Measurements from ENCODE around the gene HPSE2.

Gene HPSE2

GRCh38 chr10:98463016-98463415 lies 772.6 kb downstream of the HPSE2 start:
- DNase-seq (ENCODE audit: low spot score): no peak

GRCh38 chr10:98461500-98461842 lies 774.2 kb downstream of the HPSE2 start:
- no peak for DNase-seq (ENCODE audit: low spot score)

DNA sequence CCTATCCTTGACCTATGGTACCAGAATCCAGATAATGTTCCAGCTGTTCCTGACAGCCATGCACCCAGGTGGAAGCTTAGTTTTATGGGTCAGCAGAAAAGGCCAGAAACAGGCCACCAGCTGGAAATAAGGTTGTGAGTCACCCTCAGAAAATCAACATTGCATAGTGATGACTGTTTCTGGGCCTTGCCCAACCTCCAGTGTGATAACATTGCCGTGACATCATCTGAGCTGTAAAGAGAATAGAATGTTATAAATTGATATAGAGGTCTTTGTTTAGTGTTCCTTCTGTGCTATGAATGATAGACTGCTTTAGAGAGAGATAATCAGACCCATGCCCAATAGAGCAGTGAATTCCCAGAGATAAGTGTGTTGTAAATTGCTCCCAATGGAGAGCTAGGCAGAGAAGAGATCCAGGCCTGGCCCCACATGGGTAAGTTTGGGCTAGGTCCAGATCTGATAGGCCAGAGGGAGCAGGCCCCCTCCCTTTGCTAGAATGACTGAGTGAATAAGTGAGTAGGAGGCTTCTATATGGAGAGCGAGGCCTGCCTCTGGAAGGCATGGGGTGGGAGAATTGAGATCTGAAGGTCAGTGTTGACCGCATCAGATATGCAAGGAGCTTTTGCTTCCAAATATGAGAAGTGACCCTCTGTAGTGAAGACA lies 774.7 kb downstream of the HPSE2 start:
- no peak for DNase-seq (ENCODE audit: low spot score)

DNA sequence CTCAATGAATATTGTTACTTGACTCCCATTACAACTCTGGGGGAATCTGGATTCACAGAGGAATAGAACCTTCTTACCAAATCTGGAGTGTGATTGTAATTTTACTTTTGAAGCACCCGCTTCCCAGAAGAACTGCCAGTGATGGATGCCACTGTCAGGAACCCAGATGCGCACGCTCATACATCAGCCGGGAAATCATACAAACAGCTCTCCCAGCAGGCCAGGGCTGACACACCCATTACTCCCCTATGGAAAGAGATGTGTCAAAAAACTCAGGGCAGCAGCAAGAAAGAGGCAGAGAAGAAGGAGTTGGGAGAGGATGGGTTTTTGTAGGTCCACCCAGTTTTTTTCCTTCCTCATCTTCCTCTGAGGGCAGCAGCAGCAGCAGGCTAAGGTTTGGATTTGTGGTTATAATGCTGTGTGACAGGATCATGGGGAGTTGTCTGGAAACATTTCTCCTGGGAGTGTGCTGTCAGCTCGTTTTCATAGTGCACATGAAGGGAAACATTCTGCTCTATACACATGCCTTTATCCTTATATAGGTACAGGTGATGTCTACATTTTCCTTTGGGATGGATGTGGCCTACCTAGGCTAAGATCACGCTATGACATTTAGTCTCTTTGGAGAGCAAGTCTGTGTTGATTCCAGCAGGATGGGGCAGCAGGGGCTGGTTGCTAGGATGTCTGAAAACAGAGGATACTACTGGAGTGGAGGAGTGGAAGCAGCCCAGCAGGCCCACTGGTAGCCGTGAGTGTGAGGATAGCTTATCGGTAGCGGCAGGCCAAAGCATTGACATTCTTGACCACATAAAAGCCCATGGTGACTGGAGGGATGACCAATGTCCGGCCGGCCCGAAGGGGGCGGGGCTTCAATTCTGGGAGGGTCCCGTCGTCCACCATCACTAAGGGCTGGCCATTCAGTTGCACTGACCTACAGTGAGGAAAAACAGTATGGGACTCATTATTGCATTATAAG lies 776.6 kb downstream of the HPSE2 start:
- DNase-seq (ENCODE audit: low spot score): no peak

DNA sequence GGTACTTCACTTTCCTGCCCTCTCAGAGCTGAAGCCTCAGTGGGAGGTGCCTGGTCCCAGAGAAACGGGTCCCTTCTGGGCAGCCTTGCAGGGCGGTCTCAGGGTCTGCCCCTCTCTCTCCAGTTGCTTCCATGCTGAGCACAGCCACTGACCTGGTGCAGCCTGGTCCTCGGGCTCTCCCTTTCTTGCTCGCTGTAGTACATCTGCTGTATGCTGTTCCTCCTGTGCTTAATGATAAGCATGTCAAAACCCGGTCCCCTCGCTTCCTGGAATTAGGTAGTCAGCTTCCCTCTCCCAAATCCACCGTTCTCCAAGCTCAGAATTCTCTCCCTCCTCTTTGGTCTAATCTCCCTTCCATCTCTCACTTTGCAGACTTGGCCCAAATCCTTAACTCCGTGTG lies 777.9 kb downstream of the HPSE2 start:
- DNase-seq (ENCODE audit: low spot score): no peak

DNA sequence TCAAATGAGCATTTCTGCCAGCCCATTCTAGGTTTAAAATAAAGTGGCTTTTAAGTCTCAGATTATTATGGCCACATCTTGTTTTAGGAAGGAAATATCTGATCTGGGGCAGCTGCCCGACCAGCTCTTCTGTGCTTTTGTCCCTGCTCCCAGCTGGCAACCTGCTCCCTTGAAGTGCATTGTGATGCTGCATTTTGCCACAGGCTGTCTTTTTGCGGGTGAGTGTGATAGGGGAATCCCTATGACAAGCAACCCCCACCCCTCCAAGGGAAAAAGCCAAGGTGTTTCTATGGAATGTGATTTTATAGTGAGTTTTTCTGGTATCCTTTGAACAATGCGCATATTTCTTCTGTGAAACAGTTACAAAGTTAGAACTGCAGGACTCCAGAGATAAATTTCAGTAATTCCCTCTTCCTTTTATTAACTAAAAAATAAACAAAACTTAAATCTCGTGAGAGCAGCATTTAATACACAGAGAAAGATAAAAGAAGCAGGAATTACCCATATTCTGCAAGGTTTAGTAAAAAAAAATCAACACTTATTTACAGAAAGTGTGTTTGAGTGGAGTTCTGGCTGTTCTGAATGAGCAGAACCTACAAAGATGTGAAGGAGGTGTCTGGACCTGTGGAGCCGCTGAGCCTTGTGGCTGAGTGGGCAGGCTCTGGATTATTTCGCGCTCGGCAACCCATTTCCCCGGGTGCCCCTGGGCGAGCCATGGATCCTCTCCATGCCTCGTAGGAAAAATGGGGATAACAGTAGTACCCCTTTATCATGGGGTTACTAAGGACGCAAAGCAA lies 778.8 kb downstream of the HPSE2 start:
- no peak for DNase-seq (ENCODE audit: low spot score)

DNA sequence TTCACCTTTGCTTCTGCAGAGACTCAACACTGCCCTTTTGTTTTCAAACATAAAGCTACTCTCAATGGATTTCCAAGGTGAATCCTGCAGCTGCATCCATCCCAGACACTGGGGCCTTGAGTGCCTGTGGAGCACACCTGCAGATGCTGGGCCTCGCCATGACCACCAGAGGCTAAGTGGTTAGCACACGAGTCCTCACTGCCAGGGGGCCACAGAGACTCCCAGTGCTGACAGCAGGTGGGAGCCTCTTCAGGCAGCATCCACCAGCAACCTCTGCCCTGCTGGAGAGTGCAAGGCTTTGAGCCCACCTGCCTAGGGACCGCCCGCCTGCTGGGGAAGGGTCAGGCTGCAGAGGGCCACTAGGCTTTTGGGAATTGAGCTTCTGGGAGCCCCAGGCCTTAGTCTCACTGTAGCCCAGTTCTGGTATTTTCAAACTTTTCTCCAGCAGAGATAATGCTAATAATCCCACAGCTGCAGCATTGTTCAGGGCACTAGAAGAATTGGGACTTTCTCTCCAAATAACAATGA lies 779.5 kb downstream of the HPSE2 start:
- DNase-seq (ENCODE audit: low spot score): no peak

- no peak for DNase-seq (ENCODE audit: low spot score)
Measured at GRCh38 chr10:98453729-98454128, 781.9 kb downstream of the HPSE2 start.

GRCh38 chr10:98450618-98451017 lies 785.0 kb downstream of the HPSE2 start:
- DNase-seq (ENCODE audit: low spot score): no peak

DNA sequence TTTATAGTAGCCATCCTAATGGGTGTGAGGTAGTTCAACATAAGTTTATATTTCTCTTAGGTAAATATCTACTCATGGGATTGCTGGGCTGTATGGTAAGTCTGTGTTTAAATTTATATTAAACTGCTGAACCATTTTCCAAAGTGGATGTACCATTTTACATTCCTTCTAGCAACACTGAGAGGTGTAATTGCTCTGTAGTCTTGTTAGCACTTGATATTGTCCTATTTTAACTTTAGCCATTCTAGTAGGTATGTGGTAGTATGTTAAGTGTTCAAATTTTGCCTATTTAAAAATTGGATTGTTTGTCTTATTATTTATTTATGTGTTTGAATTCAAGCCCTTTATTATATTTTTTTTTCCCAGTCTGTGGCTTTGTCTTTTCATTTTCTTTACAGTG lies 786.4 kb downstream of the HPSE2 start:
- DNase-seq (ENCODE audit: low spot score): no peak

GRCh38 chr10:98446661-98447221 lies 788.9 kb downstream of the HPSE2 start, which contains the start of gene HPS1:
Gene HPS1, minus strand, starts transcription at chr10:98446935. Its CDS starts 3,695 bp downstream, at chr10:98443240.
- peak; percentile 49 for DNase-seq (ENCODE audit: low spot score)

- DNase-seq (ENCODE audit: low spot score): peak; percentile 62
Measured at GRCh38 chr10:98446151-98446660, 789.4 kb downstream of the HPSE2 start.

- DNase-seq (ENCODE audit: low spot score): peak; percentile 47
Measured at GRCh38 chr10:98445200-98445812, 790.3 kb downstream of the HPSE2 start.

DNA sequence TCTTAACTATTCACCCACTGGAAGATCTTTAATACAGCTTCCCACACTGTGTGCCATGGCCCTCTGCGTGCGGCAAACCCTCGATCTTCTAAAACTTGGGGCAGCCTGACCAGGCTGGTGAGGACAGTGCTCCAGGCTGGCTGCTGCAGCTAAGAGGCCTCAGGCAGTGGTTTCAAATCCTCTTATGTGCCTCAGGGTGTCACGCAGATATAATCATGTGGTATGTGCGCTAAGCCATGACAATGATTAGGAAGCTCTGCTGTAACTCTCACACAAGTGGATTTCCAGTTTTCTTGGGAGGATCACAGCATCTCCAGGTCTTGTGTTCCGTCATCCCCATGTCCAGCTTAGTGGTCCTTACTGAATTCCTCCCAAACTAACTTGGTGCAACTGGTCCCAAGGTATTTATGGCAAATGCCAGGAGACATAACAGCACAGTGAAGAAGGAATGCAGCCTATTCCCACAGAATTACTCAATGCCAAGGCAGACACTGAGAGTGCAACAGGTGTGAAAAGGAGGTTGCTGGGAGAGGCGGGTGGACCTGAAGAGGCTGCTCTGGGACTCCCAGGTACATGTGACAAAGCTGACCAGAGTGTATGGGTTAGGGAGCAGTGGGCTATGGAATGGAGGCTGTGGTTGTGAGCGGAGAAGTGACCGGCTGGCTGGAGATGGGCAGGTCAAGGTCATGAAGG lies 791.2 kb downstream of the HPSE2 start:
- DNase-seq (ENCODE audit: low spot score): no peak

DNA sequence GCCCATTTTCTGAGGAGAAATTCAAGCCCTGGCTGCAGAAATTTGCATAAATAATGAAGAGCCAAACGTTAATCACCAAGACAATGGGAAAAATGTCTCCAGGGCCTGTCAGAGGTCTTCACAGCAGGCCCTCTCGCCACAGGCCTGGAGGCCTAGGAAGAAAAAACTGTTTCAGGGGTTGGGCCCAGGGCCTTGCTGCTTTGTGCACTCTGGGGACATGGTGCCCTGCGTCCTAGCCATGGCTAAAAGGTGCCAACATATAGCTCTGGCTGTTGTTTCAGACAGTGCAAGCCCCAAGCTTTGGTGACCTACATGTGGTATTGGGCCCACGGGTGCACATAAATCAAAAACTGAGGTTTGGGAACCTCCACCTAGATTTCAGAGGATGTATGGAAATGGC lies 796.9 kb downstream of the HPSE2 start:
- no peak for DNase-seq (ENCODE audit: low spot score)

GRCh38 chr10:98436704-98437103 lies 798.9 kb downstream of the HPSE2 start:
- no peak for DNase-seq (ENCODE audit: low spot score)

GRCh38 chr10:98435178-98435577 lies 800.5 kb downstream of the HPSE2 start:
- no peak for DNase-seq (ENCODE audit: low spot score)

DNA sequence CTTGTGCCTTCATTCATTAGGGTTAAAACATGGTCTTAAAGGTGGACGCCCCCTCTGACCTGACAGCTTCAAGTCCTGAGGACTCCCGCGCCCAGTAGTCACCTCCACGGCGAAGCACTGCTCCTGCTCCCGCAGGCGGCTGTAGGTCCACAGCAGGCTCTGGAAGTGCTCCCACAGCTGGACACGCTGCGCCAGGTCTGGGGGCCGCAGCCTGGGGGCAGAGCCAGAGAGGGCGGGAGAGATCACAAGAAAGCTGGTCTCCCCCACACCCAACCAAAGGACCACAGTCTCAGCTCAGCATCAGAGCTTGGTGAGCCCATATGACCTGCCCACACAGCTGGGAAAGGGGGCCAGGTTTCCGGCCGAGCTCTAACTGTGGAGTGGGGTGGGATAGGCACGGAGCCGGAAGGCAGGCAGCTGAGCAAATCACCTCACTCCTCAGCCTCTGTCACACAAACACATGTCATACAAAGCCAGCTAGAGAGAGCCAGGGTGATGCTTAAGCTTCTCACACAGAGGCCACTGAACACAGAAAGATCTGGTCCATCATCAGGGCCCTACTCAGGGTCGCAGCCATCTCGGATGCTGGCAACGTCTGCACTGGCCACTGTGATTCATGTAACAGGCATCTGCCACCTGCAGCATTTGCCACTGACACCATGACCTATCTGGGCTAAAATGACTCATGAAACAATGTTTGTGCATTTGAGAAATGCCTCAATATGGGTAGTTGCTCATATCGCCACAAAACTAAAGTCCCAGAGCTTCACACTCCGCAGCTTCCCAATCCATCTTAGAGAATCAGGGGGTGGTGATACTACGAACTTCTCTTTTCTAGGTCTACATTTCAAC lies 801.5 kb downstream of the HPSE2 start:
- no peak for DNase-seq (ENCODE audit: low spot score)

- no peak for DNase-seq (ENCODE audit: low spot score)
Measured at GRCh38 chr10:98433371-98433770, 802.3 kb downstream of the HPSE2 start.

- no peak for DNase-seq (ENCODE audit: low spot score)
Measured at GRCh38 chr10:98432330-98432729, 803.3 kb downstream of the HPSE2 start.

Data from cerebellar cortex (tissue), 1 donor.